Suprapubic skin (tissue), 4 donors: Measurements from ENCODE around the gene RAVER2. TPM values are rescaled to one million over a fixed set of nuclear protein-coding genes. Genes with fewer than 3 reads are reported as not detected.
"Not testable (repeated sequence)": the region's sequence is repeated elsewhere in the genome, so short reads cannot be mapped to it uniquely, and the experiment has no call there.

Experiments used
- DNase-seq, 2 donors: peaks; one replicate each; pipeline ENCODE4 v3.0.0-alpha.2; 2019; ENCODE audit warnings: low spot score in 2 of 2
- H3K27ac ChIP-seq: fragments of 200-600 bp; sonication (generic); one replicate; pipeline ENCODE4 v1.5.1; 2019
- H3K27me3 ChIP-seq: fragments of 200-600 bp; sonication (generic); one replicate; pipeline ENCODE4 v1.5.1; 2019
- H3K36me3 ChIP-seq: fragments of 200-600 bp; sonication (generic); one replicate; pipeline ENCODE4 v1.5.1; 2019
- H3K4me1 ChIP-seq: fragments of 200-600 bp; sonication (generic); one replicate; pipeline ENCODE4 v1.5.1; 2019
- H3K4me3 ChIP-seq: fragments of 200-600 bp; sonication (generic); one replicate; pipeline ENCODE4 v1.5.1; 2019; ENCODE audit warnings: mild to moderate bottlenecking
- H3K9me3 ChIP-seq: fragments of 200-600 bp; sonication (generic); one replicate; pipeline ENCODE4 v1.5.1; 2019
- CTCF ChIP-seq, 2 donors: fragments of 200-600 bp in 1 of 2; fragments of 450-650 bp in 1 of 2; sonication (generic) in 1 of 2; IDR thresholded peaks; one replicate each; pipeline ENCODE4 v1.5.1; 2016 to 2019; ENCODE audit warnings: antibody characterized with exemption in 2 of 2, mild to moderate bottlenecking in 1 of 2, moderate library complexity in 1 of 2
- EP300 ChIP-seq: sonication (generic); formaldehyde crosslinking; IDR thresholded peaks from one replicate; pipeline ENCODE4 v1.6.1; 2017; ENCODE audit warnings: antibody characterized with exemption
- POLR2A ChIP-seq, 2 donors: fragments of 450-650 bp; IDR thresholded peaks; one replicate each; pipeline ENCODE4 v1.6.1; 2017; ENCODE audit warnings: antibody characterized with exemption in 2 of 2, mild to moderate bottlenecking in 2 of 2, moderate library complexity in 2 of 2
- POLR2AphosphoS5 ChIP-seq, 3 donors: sonication (generic); formaldehyde crosslinking; IDR thresholded peaks; one replicate each; pipeline ENCODE4 v1.6.1; 2017; ENCODE audit warnings: antibody characterized with exemption in 3 of 3
- WGBS: methylation state at CpG from one replicate; pipeline ENCODE4 v1.1.5; 2018; 5-methylcytosine and 5-hydroxymethylcytosine counted together
- total RNA-seq, 4 donors: library from RNA; depleted of rRNA; stranded (reverse); fragments of >200 nt; gene quantifications; one replicate each; pipeline ENCODE4 v1.1.0, GENCODE V29; 2016

The RAVER2 gene
- total RNA-seq, 4 donors from 2014 or later, result 7.9 to 15.7 (median 13.6) TPM

- peaks cover 2% of the 10 kb centered on the region for H3K36me3 ChIP-seq
- no peaks in the 10 kb centered on the region for H3K9me3 ChIP-seq
- no peak overlapping the region for H3K27ac ChIP-seq
- H3K27me3 ChIP-seq, result no peaks in the 10 kb centered on the region
- no peak for DNase-seq
- H3K4me3 ChIP-seq, result no peak overlapping the region
- no peak for TF ChIP-seq EP300
- TF ChIP-seq CTCF (IDR thresholded peaks at IDR 0.05), result no peak
- no peak for TF ChIP-seq POLR2AphosphoS5 (IDR thresholded peaks at IDR 0.05)
- TF ChIP-seq POLR2A (IDR thresholded peaks at IDR 0.05), result no peak
- H3K4me1 ChIP-seq, result no peaks in the 10 kb centered on the region
- 90% methylated on average over 3 of the region's 3 CpGs for WGBS
Measured at GRCh38 chr1:64766429-64766828, 21.6 kb downstream of the RAVER2 start.

- H3K9me3 ChIP-seq, result no peaks in the 10 kb centered on the region
- no peaks in the 10 kb centered on the region for H3K27me3 ChIP-seq
- H3K4me3 ChIP-seq, result no peak overlapping the region
- H3K36me3 ChIP-seq, result peaks cover 2% of the 10 kb centered on the region
- H3K4me1 ChIP-seq, result no peaks in the 10 kb centered on the region
- WGBS, result 71% methylated on average over 1 of the region's 1 CpG
- H3K27ac ChIP-seq, result no peak overlapping the region
- DNase-seq, result no peak
- no peak for TF ChIP-seq CTCF (IDR thresholded peaks at IDR 0.05)
- TF ChIP-seq POLR2AphosphoS5 (IDR thresholded peaks at IDR 0.05), result no peak
- no peak for TF ChIP-seq POLR2A (IDR thresholded peaks at IDR 0.05)
- TF ChIP-seq EP300, result no peak
Measured at GRCh38 chr1:64769482-64769881, 24.6 kb downstream of the RAVER2 start.

GRCh38 chr1:64769971-64770370, 25.1 kb downstream of the RAVER2 start:
- no peak for TF ChIP-seq CTCF (IDR thresholded peaks at IDR 0.05)
- TF ChIP-seq POLR2A (IDR thresholded peaks at IDR 0.05), result no peak
- TF ChIP-seq EP300, result no peak
- TF ChIP-seq POLR2AphosphoS5 (IDR thresholded peaks at IDR 0.05), result no peak
- Histone ChIP-seq H3K27ac (no peak overlapping the region), H3K36me3 (peaks cover 2% of the 10 kb centered on the region), H3K4me3 (no peak overlapping the region), H3K9me3 (no peaks in the 10 kb centered on the region), H3K27me3 (no peaks in the 10 kb centered on the region), H3K4me1 (no peaks in the 10 kb centered on the region)
- no peak for DNase-seq
- 98% methylated on average over 2 of the region's 2 CpGs for WGBS

- not testable (repeated sequence) for H3K4me3 ChIP-seq, H3K27ac ChIP-seq, H3K4me1 ChIP-seq, H3K9me3 ChIP-seq, H3K27me3 ChIP-seq, H3K36me3 ChIP-seq, DNase-seq
- 93% methylated on average over 3 of the region's 3 CpGs for WGBS
Measured at GRCh38 chr1:64773306-64773705, 28.4 kb downstream of the RAVER2 start.

GRCh38 chr1:64775113-64775512, 30.2 kb downstream of the RAVER2 start:
- Histone ChIP-seq H3K27ac (no peak overlapping the region), H3K4me1 (no peaks in the 10 kb centered on the region), H3K27me3 (no peaks in the 10 kb centered on the region), H3K4me3 (no peak overlapping the region), H3K9me3 (no peaks in the 10 kb centered on the region), H3K36me3 (peaks cover 2% of the 10 kb centered on the region)
- WGBS, result 75% methylated on average over 3 of the region's 3 CpGs
- DNase-seq, result no peak
- no peak for TF ChIP-seq CTCF (IDR thresholded peaks at IDR 0.05)
- TF ChIP-seq POLR2AphosphoS5 (IDR thresholded peaks at IDR 0.05), result no peak
- no peak for TF ChIP-seq POLR2A (IDR thresholded peaks at IDR 0.05)
- TF ChIP-seq EP300, result no peak

- not testable (repeated sequence) for H3K4me3 ChIP-seq, H3K27me3 ChIP-seq, H3K27ac ChIP-seq, DNase-seq, H3K36me3 ChIP-seq, H3K9me3 ChIP-seq, H3K4me1 ChIP-seq
- 95% methylated on average over 6 of the region's 6 CpGs for WGBS
Measured at GRCh38 chr1:64782044-64782443, 37.2 kb downstream of the RAVER2 start.

- H3K9me3 ChIP-seq, H3K27me3 ChIP-seq, H3K4me1 ChIP-seq, H3K36me3 ChIP-seq, DNase-seq, H3K4me3 ChIP-seq, H3K27ac ChIP-seq: not testable (repeated sequence)
- 92% methylated on average over 5 of the region's 5 CpGs for WGBS
Measured at GRCh38 chr1:64782848-64783247, 38.0 kb downstream of the RAVER2 start.
